NB4 (cell line): ENCODE results near the gene SCN1A.

ENCODE experiments used
- DNase-seq: peaks from one replicate; pipeline ENCODE4 v3.0.0; 2010; ENCODE audit warnings: low read depth
- H3K4me3 ChIP-seq: one replicate; pipeline ENCODE4 v1.5.1; 2011; ENCODE audit warnings: mild to moderate bottlenecking, low read depth, low read length, moderate library complexity
- MYC ChIP-seq: IDR thresholded peaks from 2 replicates; pipeline ENCODE4 v1.6.1; 2011; ENCODE audit warnings: low read depth, low read length
- POLR2A ChIP-seq: IDR thresholded peaks from 2 replicates; pipeline ENCODE4 v1.6.1; 2011; ENCODE audit warnings: mild to moderate bottlenecking; ENCODE audit not compliant: insufficient read length; ENCODE audit errors: extremely low read depth
- TF ChIP-seq, protein P1 (sequence below): IDR thresholded peaks from one replicate; pipeline ENCODE4 v1.5.1; 2012; ENCODE audit warnings: low read depth, low read length
- TF ChIP-seq, protein P2 (sequence below): IDR thresholded peaks from 2 replicates; pipeline ENCODE4 v1.6.1; 2011; ENCODE audit warnings: low read depth, low read length

The SCN1A gene

DNA sequence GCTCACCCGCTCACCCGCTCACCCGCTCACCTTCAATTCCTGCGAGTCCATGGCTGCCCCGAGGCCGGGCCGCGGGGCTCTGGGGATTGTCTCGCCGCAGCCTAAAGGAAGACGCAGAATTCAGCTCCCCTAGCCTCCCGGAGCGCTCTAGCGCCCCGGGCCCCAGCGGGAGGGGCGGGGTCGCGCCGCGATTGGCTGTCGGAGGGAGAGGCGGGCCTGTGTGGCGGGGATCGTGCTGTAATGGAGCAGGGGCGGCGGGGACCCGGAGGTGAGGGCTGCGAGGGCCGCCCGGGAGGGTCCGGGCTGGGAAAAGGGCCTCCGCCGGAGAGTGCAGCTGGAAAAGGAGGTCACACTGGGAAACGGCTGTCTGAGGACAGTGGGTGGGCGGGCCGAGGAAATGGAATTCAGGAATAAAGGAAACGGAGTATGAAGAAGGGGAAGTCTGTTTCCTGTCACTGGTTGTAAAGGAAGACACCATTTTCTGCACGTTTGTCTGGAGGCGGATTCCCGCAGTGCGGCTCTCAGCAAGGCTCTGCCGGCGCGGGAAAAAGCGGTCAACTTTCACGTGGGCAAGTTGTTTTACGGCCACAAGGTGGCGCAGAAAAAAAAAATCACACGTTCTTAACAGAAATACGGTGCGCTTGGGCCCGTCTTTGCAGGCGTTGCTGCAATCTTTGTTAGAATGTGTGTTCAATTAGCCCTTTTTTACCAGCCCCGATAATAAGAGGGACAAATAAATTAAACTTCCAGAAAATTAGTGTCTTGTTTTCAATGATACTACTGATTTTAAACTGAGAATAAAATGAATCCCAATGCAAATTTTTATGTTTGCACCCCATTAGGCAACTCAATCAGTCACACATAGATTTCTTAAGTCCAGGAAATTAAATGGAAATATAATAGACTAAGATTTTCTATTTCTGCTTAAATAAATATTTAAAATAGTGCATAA, 173.9 kb downstream of the SCN1A start, which contains the start of gene TTC21B:
TSS of gene TTC21B (minus strand) at position 122 of the 952 bp plus-strand sequence. CDS start at position 51, 71 bp downstream.
- peak; percentile 97 for DNase-seq
- TF ChIP-seq, protein P1, sequence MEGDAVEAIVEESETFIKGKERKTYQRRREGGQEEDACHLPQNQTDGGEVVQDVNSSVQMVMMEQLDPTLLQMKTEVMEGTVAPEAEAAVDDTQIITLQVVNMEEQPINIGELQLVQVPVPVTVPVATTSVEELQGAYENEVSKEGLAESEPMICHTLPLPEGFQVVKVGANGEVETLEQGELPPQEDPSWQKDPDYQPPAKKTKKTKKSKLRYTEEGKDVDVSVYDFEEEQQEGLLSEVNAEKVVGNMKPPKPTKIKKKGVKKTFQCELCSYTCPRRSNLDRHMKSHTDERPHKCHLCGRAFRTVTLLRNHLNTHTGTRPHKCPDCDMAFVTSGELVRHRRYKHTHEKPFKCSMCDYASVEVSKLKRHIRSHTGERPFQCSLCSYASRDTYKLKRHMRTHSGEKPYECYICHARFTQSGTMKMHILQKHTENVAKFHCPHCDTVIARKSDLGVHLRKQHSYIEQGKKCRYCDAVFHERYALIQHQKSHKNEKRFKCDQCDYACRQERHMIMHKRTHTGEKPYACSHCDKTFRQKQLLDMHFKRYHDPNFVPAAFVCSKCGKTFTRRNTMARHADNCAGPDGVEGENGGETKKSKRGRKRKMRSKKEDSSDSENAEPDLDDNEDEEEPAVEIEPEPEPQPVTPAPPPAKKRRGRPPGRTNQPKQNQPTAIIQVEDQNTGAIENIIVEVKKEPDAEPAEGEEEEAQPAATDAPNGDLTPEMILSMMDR: peak; percentile 73
- TF ChIP-seq POLR2A: peak; percentile 79
- peak; percentile 97 for TF ChIP-seq MYC
- TF ChIP-seq, protein P2, sequence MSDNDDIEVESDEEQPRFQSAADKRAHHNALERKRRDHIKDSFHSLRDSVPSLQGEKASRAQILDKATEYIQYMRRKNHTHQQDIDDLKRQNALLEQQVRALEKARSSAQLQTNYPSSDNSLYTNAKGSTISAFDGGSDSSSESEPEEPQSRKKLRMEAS: peak; percentile 95
- peak within 1 kb of the TSS; percentile 90 for H3K4me3 ChIP-seq

GRCh38 chr2:165953306-165953654, 174.5 kb downstream of the SCN1A start:
- DNase-seq: no peak
- peak overlapping the region; percentile 90 for H3K4me3 ChIP-seq
- TF ChIP-seq, protein P1: no peak
- TF ChIP-seq POLR2A (no peak), MYC (no peak)
- TF ChIP-seq, protein P2: no peak

- DNase-seq: peak; percentile 14
- peak overlapping the region; percentile 90 for H3K4me3 ChIP-seq
These were observed 175.0 kb downstream of the SCN1A start for GRCh38 chr2:165952741-165953211.

DNA sequence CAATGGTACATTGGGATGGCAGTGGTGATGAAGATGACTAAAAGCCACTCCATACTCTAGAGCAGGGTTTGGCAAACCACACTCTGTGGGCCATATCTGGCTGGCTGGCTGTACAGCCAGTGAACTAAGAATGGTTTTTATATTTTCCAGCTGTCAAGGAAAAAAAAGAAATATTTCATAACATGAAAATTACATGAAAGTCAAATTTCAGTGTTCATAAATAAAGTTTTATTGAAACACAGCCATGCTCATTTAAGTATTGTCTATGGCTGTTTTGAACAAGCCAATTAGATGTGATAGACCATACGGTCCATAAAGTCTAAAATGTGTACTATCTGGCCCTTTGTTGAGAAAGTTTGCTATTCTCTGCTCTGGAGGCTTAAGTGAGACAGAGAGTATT, 175.7 kb downstream of the SCN1A start:
- TF ChIP-seq, protein P2: no peak
- TF ChIP-seq POLR2A (no peak), MYC (no peak)
- TF ChIP-seq, protein P1: no peak
- peak overlapping the region; percentile 90 for H3K4me3 ChIP-seq
- no peak for DNase-seq

More at GRCh38 chr2:165952741-165953211, 175.0 kb downstream of the SCN1A start:
- TF ChIP-seq, protein P1: no peak

DNA sequence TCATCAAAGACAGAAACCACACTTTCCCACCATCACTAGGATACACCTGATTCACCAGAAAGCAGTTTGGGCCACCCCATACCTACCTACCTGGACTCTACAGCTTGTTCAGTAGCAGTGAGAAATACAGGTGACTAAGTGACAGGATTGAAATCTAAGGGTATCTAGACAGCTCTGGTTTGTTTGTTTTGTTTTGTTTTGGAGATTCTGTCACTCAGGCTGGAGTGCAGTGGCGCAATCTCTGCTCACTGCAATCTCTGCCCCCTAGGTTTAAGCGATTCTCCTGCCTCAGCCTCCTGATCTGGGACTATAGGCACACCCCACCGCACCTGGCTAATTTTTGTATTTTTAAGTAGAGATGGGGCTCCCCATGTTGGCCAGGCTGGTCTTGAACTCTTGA, 177.4 kb downstream of the SCN1A start:
- no peak overlapping the region for H3K4me3 ChIP-seq
- no peak for DNase-seq
- TF ChIP-seq, protein P2: no peak
- TF ChIP-seq, protein P1: no peak
- TF ChIP-seq POLR2A (no peak), MYC (no peak)
